Thoracic aorta (tissue), 2 donors: ENCODE results near the gene HMBS. TPM values are rescaled to one million over a fixed set of nuclear protein-coding genes. Genes with fewer than 3 reads are reported as not detected.

Source experiments
- ATAC-seq: fragments of 150-250 bp; one replicate; pipeline ENCODE4 v1.8.0; 2017; ENCODE audit warnings: low read depth; ENCODE audit not compliant: insufficient number of reproducible peaks, low FRiP score
- DNase-seq: peaks from one replicate; pipeline ENCODE4 v3.0.0-alpha.2; 2020; ENCODE audit warnings: low spot score
- H3K27ac ChIP-seq, 2 donors: fragments of 200-600 bp; sonication (generic); 1 replicate in 1 of 2; 2 replicates in 1 of 2; pipeline ENCODE4 v1.5.1; 2016; ENCODE audit warnings: mild to moderate bottlenecking in 2 of 2, moderate library complexity in 2 of 2
- H3K27me3 ChIP-seq: fragments of 200-600 bp; sonication (generic); replicated peaks from 2 replicates; pipeline ENCODE4 v1.6.0; 2016; ENCODE audit warnings: mild to moderate bottlenecking; ENCODE audit not compliant: insufficient read depth
- H3K36me3 ChIP-seq: fragments of 200-600 bp; sonication (generic); one replicate; pipeline ENCODE4 v1.5.1; 2016
- H3K4me1 ChIP-seq, 2 donors: fragments of 200-600 bp; sonication (generic); 1 replicate in 1 of 2; 2 replicates in 1 of 2; pipeline versions ENCODE4 v1.5.1 to v1.6.0; 2016; ENCODE audit warnings: low read depth in 2 of 2, mild to moderate bottlenecking in 1 of 2; ENCODE audit not compliant: control insufficient read depth in 1 of 2
- H3K4me3 ChIP-seq: fragments of 200-600 bp; sonication (generic); 2 replicates; pipeline ENCODE4 v1.5.1; 2016; ENCODE audit warnings: mild to moderate bottlenecking
- H3K9me3 ChIP-seq: fragments of 200-600 bp; sonication (generic); 2 replicates; pipeline ENCODE4 v1.5.1; 2016
- total RNA-seq, 2 donors: library from RNA; depleted of rRNA; stranded (reverse); fragments of >200 nt; gene quantifications; one replicate each; pipeline versions ENCODE4 v1.1.0 to v1.2.3, GENCODE V29; 2016
- TF ChIP-seq, protein P1 (sequence below): fragments of 200-600 bp; sonication (generic); IDR thresholded peaks from one replicate; pipeline ENCODE4 v1.5.1; 2019; ENCODE audit warnings: antibody characterized with exemption

Gene HMBS
- total RNA-seq, 2 donors from 2014 or later = 5.7 to 27.2 TPM

DNA sequence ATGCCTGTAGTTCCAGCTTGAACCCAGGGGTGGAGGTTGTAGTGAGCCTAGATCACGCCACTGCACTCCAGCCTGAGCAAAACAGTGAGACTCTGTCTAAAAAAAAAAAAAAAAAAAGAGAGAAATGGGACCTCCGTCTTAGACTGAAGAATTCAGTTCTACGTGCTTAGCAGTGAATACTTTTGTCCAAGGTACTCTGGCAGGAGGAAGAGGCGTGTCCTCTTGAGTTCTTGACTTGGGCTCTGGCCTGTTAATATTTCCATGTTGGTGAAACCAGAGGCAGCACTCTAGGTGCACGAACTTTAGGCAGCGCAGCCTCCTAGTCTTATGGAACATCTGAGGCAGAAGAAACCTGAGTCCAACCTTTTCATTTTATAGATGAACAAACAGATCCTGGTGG is 2.4 kb downstream of the HMBS start:
- Histone ChIP-seq H3K27me3 (no peaks in the 10 kb centered on the region), H3K4me1 (peaks cover 5 to 15% of the 10 kb centered on the region in 2 donors), H3K36me3 (no peaks in the 10 kb centered on the region), H3K27ac (no peak overlapping the region), H3K9me3 (no peaks in the 10 kb centered on the region), H3K4me3 (no peak overlapping the region)
- DNase-seq (no peak), ATAC-seq (no peak)
- TF ChIP-seq, protein P1, sequence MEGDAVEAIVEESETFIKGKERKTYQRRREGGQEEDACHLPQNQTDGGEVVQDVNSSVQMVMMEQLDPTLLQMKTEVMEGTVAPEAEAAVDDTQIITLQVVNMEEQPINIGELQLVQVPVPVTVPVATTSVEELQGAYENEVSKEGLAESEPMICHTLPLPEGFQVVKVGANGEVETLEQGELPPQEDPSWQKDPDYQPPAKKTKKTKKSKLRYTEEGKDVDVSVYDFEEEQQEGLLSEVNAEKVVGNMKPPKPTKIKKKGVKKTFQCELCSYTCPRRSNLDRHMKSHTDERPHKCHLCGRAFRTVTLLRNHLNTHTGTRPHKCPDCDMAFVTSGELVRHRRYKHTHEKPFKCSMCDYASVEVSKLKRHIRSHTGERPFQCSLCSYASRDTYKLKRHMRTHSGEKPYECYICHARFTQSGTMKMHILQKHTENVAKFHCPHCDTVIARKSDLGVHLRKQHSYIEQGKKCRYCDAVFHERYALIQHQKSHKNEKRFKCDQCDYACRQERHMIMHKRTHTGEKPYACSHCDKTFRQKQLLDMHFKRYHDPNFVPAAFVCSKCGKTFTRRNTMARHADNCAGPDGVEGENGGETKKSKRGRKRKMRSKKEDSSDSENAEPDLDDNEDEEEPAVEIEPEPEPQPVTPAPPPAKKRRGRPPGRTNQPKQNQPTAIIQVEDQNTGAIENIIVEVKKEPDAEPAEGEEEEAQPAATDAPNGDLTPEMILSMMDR = no peak

GRCh38 chr11:119087747-119088241 is 3.1 kb downstream of the HMBS start:
- H3K36me3 ChIP-seq = no peaks in the 10 kb centered on the region
- peaks cover 6 to 22% of the 10 kb centered on the region in 2 donors for H3K4me1 ChIP-seq
- TF ChIP-seq, protein P1 = no peak
- no peak overlapping the region for H3K27ac ChIP-seq
- no peaks in the 10 kb centered on the region for H3K9me3 ChIP-seq
- no peak for DNase-seq
- H3K27me3 ChIP-seq = no peaks in the 10 kb centered on the region
- no peak overlapping the region for H3K4me3 ChIP-seq
- no peak for ATAC-seq

DNA sequence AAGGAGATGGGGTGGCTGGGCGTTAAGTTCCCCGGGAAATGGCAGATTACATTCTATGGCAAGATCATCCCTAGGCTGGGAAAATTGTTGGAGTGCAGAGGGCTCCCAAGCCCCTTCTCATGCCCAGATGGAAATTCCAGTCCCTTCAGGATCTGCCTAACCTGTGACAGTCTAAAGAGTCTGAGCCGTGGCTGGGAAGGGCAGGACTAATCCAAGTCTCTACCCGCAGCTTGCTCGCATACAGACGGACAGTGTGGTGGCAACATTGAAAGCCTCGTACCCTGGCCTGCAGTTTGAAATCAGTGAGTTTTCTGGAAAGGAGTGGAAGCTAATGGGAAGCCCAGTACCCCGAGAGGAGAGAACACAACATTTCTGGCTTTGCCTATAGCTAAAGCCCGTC is 3.7 kb downstream of the HMBS start:
- no peaks in the 10 kb centered on the region for H3K27me3 ChIP-seq
- no peak for DNase-seq
- H3K9me3 ChIP-seq = no peaks in the 10 kb centered on the region
- H3K4me3 ChIP-seq = no peak overlapping the region
- no peaks in the 10 kb centered on the region for H3K36me3 ChIP-seq
- no peak for ATAC-seq
- H3K27ac ChIP-seq = no peak overlapping the region
- TF ChIP-seq, protein P1 = no peak
- peaks cover 12 to 28% of the 10 kb centered on the region in 2 donors for H3K4me1 ChIP-seq

DNA sequence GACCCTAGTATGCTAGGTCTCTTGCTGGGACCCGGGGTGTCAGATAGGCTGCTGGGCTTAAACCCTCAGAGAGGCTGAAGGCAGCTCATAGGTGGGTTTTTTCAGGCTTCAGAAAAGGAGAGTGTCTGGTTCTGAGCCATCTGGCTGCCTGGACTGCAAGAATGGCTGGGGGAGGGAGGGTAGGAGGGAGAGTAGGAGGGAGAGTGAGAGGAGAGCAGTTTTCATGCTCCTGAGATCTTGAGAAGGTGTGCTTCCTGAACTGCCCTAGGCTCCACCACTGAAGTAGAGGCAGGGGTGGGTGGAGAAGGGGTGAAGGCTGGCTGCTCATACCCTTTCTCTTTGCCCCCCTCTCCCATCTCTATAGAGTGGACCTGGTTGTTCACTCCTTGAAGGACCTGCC is 4.6 kb downstream of the HMBS start:
- Histone ChIP-seq H3K4me3 (no peak overlapping the region), H3K27ac (no peak overlapping the region), H3K4me1 (peaks cover 16 to 32% of the 10 kb centered on the region in 2 donors), H3K27me3 (no peaks in the 10 kb centered on the region), H3K9me3 (no peaks in the 10 kb centered on the region), H3K36me3 (no peaks in the 10 kb centered on the region)
- no peak for ATAC-seq
- DNase-seq = no peak
- TF ChIP-seq, protein P1 = no peak

GRCh38 chr11:119091178-119091577 is 6.5 kb downstream of the HMBS start:
- Histone ChIP-seq H3K4me1 (peaks cover 16 to 24% of the 10 kb centered on the region in 2 donors), H3K27me3 (no peaks in the 10 kb centered on the region), H3K36me3 (no peaks in the 10 kb centered on the region), H3K4me3 (no peak overlapping the region), H3K9me3 (no peaks in the 10 kb centered on the region), H3K27ac (no peak overlapping the region)
- ATAC-seq = no peak
- TF ChIP-seq, protein P1 = no peak
- no peak for DNase-seq
